K562 (cell line): Measurements from ENCODE around the gene EEPD1.

Source experiments
- ATF7 ChIP-seq: fragments of 450-650 bp; IDR thresholded peaks from 2 replicates; pipeline ENCODE4 v1.7.1; 2014; ENCODE audit warnings: mild to moderate bottlenecking, moderate library complexity
- EZH2 ChIP-seq: IDR thresholded peaks from 2 replicates; pipeline ENCODE4 v1.6.1; 2012; ENCODE audit warnings: low read depth, mild to moderate bottlenecking, inconsistent platforms, low read length, borderline replicate concordance
- HMG20B ChIP-seq: fragments of 250-450 bp; sonication (Bioruptor Pico); IDR thresholded peaks from 2 replicates; pipeline ENCODE4 v1.5.0; 2021; ENCODE audit warnings: mild to moderate bottlenecking
- JUNB ChIP-seq: fragments of 450-650 bp; formaldehyde crosslinking; conservative IDR thresholded peaks from 2 replicates; pipeline ENCODE4 v1.4.0; 2020; ENCODE audit warnings: mild to moderate bottlenecking
- NR3C1 ChIP-seq: sonication (generic); formaldehyde crosslinking; IDR thresholded peaks from 2 replicates; pipeline ENCODE4 v1.8.1; 2022; ENCODE audit warnings: missing genetic modification reagents
- POLR2A ChIP-seq: fragments of 450-650 bp; conservative IDR thresholded peaks from 2 replicates; pipeline ENCODE4 v1.6.1; 2016
- POU5F1 ChIP-seq: fragments of 150-350 bp; IDR thresholded peaks from 2 replicates; pipeline ENCODE4 v1.6.1; 2014; ENCODE audit warnings: borderline replicate concordance, low read length, low read depth, mild to moderate bottlenecking; ENCODE audit not compliant: partially characterized antibody
- ZBTB8A ChIP-seq: fragments of 450-650 bp; IDR thresholded peaks from 2 replicates; pipeline ENCODE4 v1.6.1; 2018; ENCODE audit warnings: mild to moderate bottlenecking, moderate library complexity; ENCODE audit not compliant: partially characterized antibody
- ZNF282 ChIP-seq: sonication (generic); formaldehyde crosslinking; IDR thresholded peaks from 2 replicates; pipeline ENCODE4 v1.8.1; 2023; ENCODE audit warnings: missing genetic modification reagents

DNA sequence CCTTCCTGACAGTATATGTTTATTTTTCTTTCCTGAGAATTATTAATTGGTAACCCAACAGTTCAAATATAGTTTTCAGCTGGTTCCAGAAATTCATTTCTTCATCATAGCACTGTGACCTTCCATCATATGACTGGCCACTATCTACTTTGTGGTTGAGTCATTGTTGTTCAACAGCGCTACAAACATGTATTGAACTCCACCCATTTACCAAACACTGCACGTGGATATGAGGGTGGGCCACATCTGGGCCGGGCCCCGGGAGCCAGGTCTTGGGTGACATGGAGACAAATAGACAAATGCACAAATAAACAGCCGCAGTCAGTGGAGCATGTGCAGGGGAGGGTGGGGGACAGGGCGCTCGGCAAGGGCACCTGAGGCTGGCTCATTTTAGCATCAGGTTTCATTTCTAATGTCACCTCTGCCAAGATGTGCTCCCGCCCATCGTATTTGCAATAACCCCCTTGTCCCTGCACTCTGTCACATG lies 24.0 kb upstream of the EEPD1 start:
- TF ChIP-seq HMG20B (CRISPR knock-in tag) (no peak), EZH2 (no peak), ATF7 (no peak), ZNF282 (CRISPR knock-in tag) (no peak), POU5F1 (no peak), ZBTB8A (no peak), NR3C1 (CRISPR knock-in tag) (no peak), POLR2A (no peak), JUNB (no peak)
